ENCODE data around the gene EMC10. TPM values are rescaled to one million over a fixed set of nuclear protein-coding genes. Genes with fewer than 3 reads are reported as not detected.
A peak's percentile ranks its signal among the peaks of the same experiment; 100 is the strongest.

Gene EMC10
- total and polyA plus RNA-seq, 8 donors: 30.8 to 284 (median 57.6) TPM

GRCh38 chr19:50490991-50491472 is 14.7 kb downstream of the EMC10 start:
- DNase-seq: peak in 1 of 2 donors; percentile 39
- WGBS, 5 donors: 31 to 58% (median 50%) methylated on average over 22 to 26 of the region's 26 CpGs
- Histone ChIP-seq H3K9me3 (peaks cover 0 to 4% (median 0%) of the 10 kb centered on the region in 4 donors), H3K4me3 (no peak overlapping the region), H3K27ac (no peak overlapping the region), H3K4me1 (peaks cover 0 to 5% (median 0%) of the 10 kb centered on the region in 4 donors), H3K36me3 (peaks cover 0 to 8% (median 2%) of the 10 kb centered on the region in 4 donors), H3K27me3 (peaks cover 0 to 50% (median 11%) of the 10 kb centered on the region in 3 donors)
- intact Hi-C loops (cut with DNase I; ENCODE audit: low total_unique reads): no loop called here
- no peak for TF ChIP-seq EP300 (IDR thresholded peaks at IDR 0.05)
- no peak for TF ChIP-seq CTCF (IDR thresholded peaks at IDR 0.05)
- TF ChIP-seq POLR2A (IDR thresholded peaks at IDR 0.05): no peak
- no peak for TF ChIP-seq POLR2AphosphoS5 (IDR thresholded peaks at IDR 0.05)

GRCh38 chr19:50492303-50493052 is 16.2 kb downstream of the EMC10 start:
- intact Hi-C loops (cut with DNase I; ENCODE audit: low total_unique reads): no loop called here
- Histone ChIP-seq H3K4me1 (peaks cover 0 to 4% (median under 1%) of the 10 kb centered on the region in 4 donors), H3K4me3 (no peak overlapping the region), H3K27ac (no peak overlapping the region), H3K27me3 (peaks cover 0 to 41% (median 7%) of the 10 kb centered on the region in 3 donors), H3K36me3 (peaks cover 0 to 8% (median 2%) of the 10 kb centered on the region in 4 donors), H3K9me3 (peaks cover 0 to 4% (median 0%) of the 10 kb centered on the region in 4 donors)
- no peak for TF ChIP-seq POLR2AphosphoS5 (IDR thresholded peaks at IDR 0.05)
- TF ChIP-seq POLR2A (IDR thresholded peaks at IDR 0.05): no peak
- no peak for TF ChIP-seq EP300 (IDR thresholded peaks at IDR 0.05)
- TF ChIP-seq CTCF (IDR thresholded peaks at IDR 0.05): no peak
- peak in 1 of 2 donors; percentile 41 for DNase-seq
- WGBS, 5 donors: 3 to 26% (median 6%) methylated on average over 9 to 12 of the region's 12 CpGs

- TF ChIP-seq EP300 (IDR thresholded peaks at IDR 0.05) (no peak), CTCF (IDR thresholded peaks at IDR 0.05) (no peak), POLR2A (IDR thresholded peaks at IDR 0.05) (no peak), POLR2AphosphoS5 (IDR thresholded peaks at IDR 0.05) (no peak)
- Histone ChIP-seq H3K36me3 (peaks cover 0 to 8% (median 2%) of the 10 kb centered on the region in 4 donors), H3K9me3 (peaks cover 0 to 4% (median 0%) of the 10 kb centered on the region in 4 donors), H3K27me3 (peaks cover 0 to 34% (median 5%) of the 10 kb centered on the region in 3 donors), H3K27ac (no peak overlapping the region), H3K4me1 (peaks cover 0 to 4% (median 0%) of the 10 kb centered on the region in 4 donors), H3K4me3 (no peak overlapping the region)
- intact Hi-C loops (cut with DNase I; ENCODE audit: low total_unique reads): no loop called here
- no peak for DNase-seq
- WGBS, 5 donors: 52 to 71% (median 66%) methylated on average over 7 to 8 of the region's 8 CpGs
Observed at GRCh38 chr19:50493171-50493570, 16.9 kb downstream of the EMC10 start.

- 55 to 63% (median 57%) methylated on average over 6 to 7 of the region's 7 CpGs for WGBS, 5 donors
- Histone ChIP-seq H3K4me3 (no peak overlapping the region), H3K9me3 (peaks cover 0 to 4% (median 0%) of the 10 kb centered on the region in 4 donors), H3K4me1 (peaks cover 0 to 4% (median 0%) of the 10 kb centered on the region in 4 donors), H3K27me3 (peaks cover 0 to 22% (median 5%) of the 10 kb centered on the region in 3 donors), H3K36me3 (peaks cover 0 to 8% (median 2%) of the 10 kb centered on the region in 4 donors), H3K27ac (no peak overlapping the region)
- no peak for DNase-seq
- intact Hi-C loops (cut with DNase I; ENCODE audit: low total_unique reads): no loop called here
- TF ChIP-seq CTCF (IDR thresholded peaks at IDR 0.05): no peak
- no peak for TF ChIP-seq EP300 (IDR thresholded peaks at IDR 0.05)
- TF ChIP-seq POLR2AphosphoS5 (IDR thresholded peaks at IDR 0.05): no peak
- no peak for TF ChIP-seq POLR2A (IDR thresholded peaks at IDR 0.05)
Observed at GRCh38 chr19:50494186-50495019, 18.1 kb downstream of the EMC10 start.

All from stomach (tissue), 9 donors.